Upper lobe of left lung (tissue), 6 donors: ENCODE measurements around the gene BCAS1. TPM values are rescaled to one million over a fixed set of nuclear protein-coding genes. Genes with fewer than 3 reads are reported as not detected.

Source experiments
- ATAC-seq, 2 donors: fragments of 200-7000 bp; cut with Tn5 transposase; one replicate each; pipeline ENCODE4 v1.9.1; 2022; ENCODE audit warnings: mild to moderate bottlenecking in 2 of 2, moderate library complexity in 2 of 2; ENCODE audit not compliant: low FRiP score in 2 of 2
- DNase-seq, 2 donors: peaks; one replicate each; pipeline ENCODE4 v3.0.0-alpha.2; 2019 to 2020
- H3K27ac ChIP-seq, 4 donors: fragments of 200-600 bp; sonication (generic); one replicate each; pipeline ENCODE4 v1.5.1; 2016 to 2019
- H3K27me3 ChIP-seq, 4 donors: fragments of 200-600 bp; sonication (generic); one replicate each; pipeline ENCODE4 v1.5.1; 2017 to 2019
- H3K36me3 ChIP-seq, 4 donors: fragments of 200-600 bp; sonication (generic); one replicate each; pipeline ENCODE4 v1.5.1; 2016 to 2019
- H3K4me1 ChIP-seq, 4 donors: fragments of 200-600 bp; sonication (generic); one replicate each; pipeline ENCODE4 v1.5.1; 2018 to 2019
- H3K4me3 ChIP-seq, 4 donors: fragments of 200-600 bp; sonication (generic); one replicate each; pipeline ENCODE4 v1.5.1; 2017 to 2019; ENCODE audit warnings: mild to moderate bottlenecking in 2 of 4, moderate library complexity in 1 of 4
- H3K9me3 ChIP-seq, 4 donors: fragments of 200-600 bp; sonication (generic); one replicate each; pipeline ENCODE4 v1.5.1; 2018 to 2019
- EP300 ChIP-seq, 4 donors: sonication (generic); formaldehyde crosslinking; IDR thresholded peaks; one replicate each; pipeline ENCODE4 v1.5.1; 2017; ENCODE audit warnings: antibody characterized with exemption in 4 of 4, control low read depth in 2 of 4
- POLR2A ChIP-seq, 4 donors: fragments of 450-650 bp; IDR thresholded peaks; one replicate each; pipeline ENCODE4 v1.5.1; 2016 to 2017; ENCODE audit warnings: antibody characterized with exemption in 4 of 4, mild to moderate bottlenecking in 2 of 4
- POLR2AphosphoS5 ChIP-seq, 2 donors: sonication (generic); formaldehyde crosslinking; IDR thresholded peaks; one replicate each; pipeline ENCODE4 v1.5.1; 2017; ENCODE audit warnings: antibody characterized with exemption in 2 of 2
- WGBS, 2 donors: methylation state at CpG; one replicate each; pipeline ENCODE4 v1.1.5; 2017 to 2018; 5-methylcytosine and 5-hydroxymethylcytosine counted together
- total RNA-seq, 6 donors: library from RNA; depleted of rRNA in 4 of 6; stranded (reverse); fragments of >200 nt in 4 of 6; gene quantifications; one replicate each; pipeline versions ENCODE4 v1.1.0 to v1.2.1, GENCODE V29; 2016 to 2021
- TF ChIP-seq, protein P1 (sequence below), 6 experiments: fragments of 450-650 bp in 4 of 6; fragments of 200-600 bp in 2 of 6; sonication (generic) in 2 of 6; IDR thresholded peaks; one replicate each; pipeline ENCODE4 v1.5.1; 2016 to 2019; ENCODE audit warnings: antibody characterized with exemption in 6 of 6
- donor health status: DM: no; HTN: no; CAD: no; lungs with moderate emphysema.
- donor health status: DM: no; HTN: yes; CAD: no; lungs with severe emphysema.

BCAS1 gene
- total RNA-seq, 6 donors from 2014 or later: 0.74 to 11.2 (median 1.3) TPM

DNA sequence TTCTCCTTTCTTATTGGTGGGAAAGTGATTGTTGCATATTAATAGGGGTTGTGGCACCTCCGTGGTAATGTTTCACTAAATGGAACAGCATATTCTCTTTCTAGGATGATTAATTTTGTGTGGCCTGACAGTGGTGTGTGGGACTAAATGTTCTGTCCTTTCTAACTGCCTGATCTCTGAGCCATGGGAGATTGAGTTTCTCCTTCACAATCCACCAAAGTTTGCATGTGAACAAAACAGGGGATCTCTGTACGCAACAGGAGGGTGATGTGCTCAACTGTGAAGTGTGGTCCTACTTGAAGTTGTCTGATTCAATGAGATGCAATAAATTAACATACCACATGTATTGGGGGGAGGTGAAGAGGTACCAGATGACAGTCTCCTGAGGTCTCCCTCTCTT lies 19.3 kb downstream of the BCAS1 start:
- Histone ChIP-seq H3K27me3 (no peaks in the 10 kb centered on the region), H3K27ac (no peak overlapping the region), H3K4me1 (no peaks in the 10 kb centered on the region), H3K9me3 (no peaks in the 10 kb centered on the region), H3K36me3 (no peaks in the 10 kb centered on the region), H3K4me3 (no peak overlapping the region)
- DNase-seq: no peak
- no peak for TF ChIP-seq EP300 (IDR thresholded peaks at IDR 0.05)
- TF ChIP-seq POLR2AphosphoS5 (IDR thresholded peaks at IDR 0.05): no peak
- TF ChIP-seq POLR2A (IDR thresholded peaks at IDR 0.05): no peak
- TF ChIP-seq, protein P1, sequence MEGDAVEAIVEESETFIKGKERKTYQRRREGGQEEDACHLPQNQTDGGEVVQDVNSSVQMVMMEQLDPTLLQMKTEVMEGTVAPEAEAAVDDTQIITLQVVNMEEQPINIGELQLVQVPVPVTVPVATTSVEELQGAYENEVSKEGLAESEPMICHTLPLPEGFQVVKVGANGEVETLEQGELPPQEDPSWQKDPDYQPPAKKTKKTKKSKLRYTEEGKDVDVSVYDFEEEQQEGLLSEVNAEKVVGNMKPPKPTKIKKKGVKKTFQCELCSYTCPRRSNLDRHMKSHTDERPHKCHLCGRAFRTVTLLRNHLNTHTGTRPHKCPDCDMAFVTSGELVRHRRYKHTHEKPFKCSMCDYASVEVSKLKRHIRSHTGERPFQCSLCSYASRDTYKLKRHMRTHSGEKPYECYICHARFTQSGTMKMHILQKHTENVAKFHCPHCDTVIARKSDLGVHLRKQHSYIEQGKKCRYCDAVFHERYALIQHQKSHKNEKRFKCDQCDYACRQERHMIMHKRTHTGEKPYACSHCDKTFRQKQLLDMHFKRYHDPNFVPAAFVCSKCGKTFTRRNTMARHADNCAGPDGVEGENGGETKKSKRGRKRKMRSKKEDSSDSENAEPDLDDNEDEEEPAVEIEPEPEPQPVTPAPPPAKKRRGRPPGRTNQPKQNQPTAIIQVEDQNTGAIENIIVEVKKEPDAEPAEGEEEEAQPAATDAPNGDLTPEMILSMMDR (IDR thresholded peaks at IDR 0.05): no peak
- WGBS, 2 donors: 71 to 86% methylated on average over 2 of the region's 2 CpGs
- ATAC-seq: no peak

- Histone ChIP-seq H3K27ac (no peak overlapping the region), H3K4me3 (no peak overlapping the region), H3K9me3 (no peaks in the 10 kb centered on the region), H3K36me3 (no peaks in the 10 kb centered on the region), H3K4me1 (peaks cover 0 to 2% (median 0%) of the 10 kb centered on the region in 4 donors), H3K27me3 (no peaks in the 10 kb centered on the region)
- ATAC-seq (no peak), DNase-seq (no peak)
- WGBS, 2 donors: 75 to 81% methylated on average over 3 of the region's 3 CpGs
- TF ChIP-seq EP300 (IDR thresholded peaks at IDR 0.05) (no peak), POLR2A (IDR thresholded peaks at IDR 0.05) (no peak), POLR2AphosphoS5 (IDR thresholded peaks at IDR 0.05) (no peak)
- TF ChIP-seq, protein P1 (IDR thresholded peaks at IDR 0.05): no peak
These were observed 21.4 kb downstream of the BCAS1 start for GRCh38 chr20:54048891-54049545.

DNA sequence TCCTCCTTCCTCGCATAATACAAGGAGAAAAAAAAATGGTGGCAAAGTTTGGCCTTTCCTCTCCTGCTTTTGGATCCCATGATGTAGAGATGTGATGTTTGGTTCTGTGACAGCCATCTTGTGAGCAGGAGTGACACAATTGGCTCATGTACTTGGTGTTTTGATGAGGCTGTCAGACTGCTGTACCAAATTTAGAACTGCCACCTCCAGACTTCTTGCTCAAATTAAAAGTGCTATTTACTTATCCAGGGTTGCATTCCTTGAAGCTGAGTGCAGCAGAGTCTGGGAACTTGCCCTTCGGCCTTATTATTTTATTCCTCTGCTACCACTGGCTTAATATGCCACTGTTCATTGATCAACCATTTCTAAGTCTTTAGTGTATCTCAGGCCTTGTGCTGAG lies 21.9 kb downstream of the BCAS1 start:
- no peaks in the 10 kb centered on the region for H3K36me3 ChIP-seq
- H3K4me1 ChIP-seq: peaks cover 0 to 2% (median 0%) of the 10 kb centered on the region in 4 donors
- no peaks in the 10 kb centered on the region for H3K27me3 ChIP-seq
- H3K4me3 ChIP-seq: no peak overlapping the region
- no peaks in the 10 kb centered on the region for H3K9me3 ChIP-seq
- ATAC-seq (no peak), DNase-seq (no peak)
- 67 to 80% methylated on average over 2 of the region's 2 CpGs for WGBS, 2 donors
- H3K27ac ChIP-seq: no peak overlapping the region
- TF ChIP-seq EP300 (IDR thresholded peaks at IDR 0.05) (no peak), POLR2A (IDR thresholded peaks at IDR 0.05) (no peak), POLR2AphosphoS5 (IDR thresholded peaks at IDR 0.05) (no peak)
- TF ChIP-seq, protein P1 (IDR thresholded peaks at IDR 0.05): no peak

- no peaks in the 10 kb centered on the region for H3K36me3 ChIP-seq
- ATAC-seq (no peak), DNase-seq (no peak)
- no peak overlapping the region for H3K27ac ChIP-seq
- no peaks in the 10 kb centered on the region for H3K9me3 ChIP-seq
- TF ChIP-seq EP300 (IDR thresholded peaks at IDR 0.05) (no peak), POLR2A (IDR thresholded peaks at IDR 0.05) (no peak), POLR2AphosphoS5 (IDR thresholded peaks at IDR 0.05) (no peak)
- TF ChIP-seq, protein P1 (IDR thresholded peaks at IDR 0.05): no peak
- peaks cover 0 to 2% (median 0%) of the 10 kb centered on the region in 4 donors for H3K4me1 ChIP-seq
- H3K27me3 ChIP-seq: no peaks in the 10 kb centered on the region
- 89 to 100% methylated on average over 1 of the region's 1 CpG for WGBS, 2 donors
- no peak overlapping the region for H3K4me3 ChIP-seq
These were observed 22.7 kb downstream of the BCAS1 start for GRCh38 chr20:54047720-54048119.

- DNase-seq (no peak), ATAC-seq (no peak)
- Histone ChIP-seq H3K27me3 (no peaks in the 10 kb centered on the region), H3K4me1 (peaks cover 0 to 2% (median 0%) of the 10 kb centered on the region in 4 donors), H3K27ac (no peak overlapping the region), H3K4me3 (no peak overlapping the region), H3K36me3 (no peaks in the 10 kb centered on the region), H3K9me3 (no peaks in the 10 kb centered on the region)
- 82 to 86% methylated on average over 2 of the region's 2 CpGs for WGBS, 2 donors
- TF ChIP-seq POLR2AphosphoS5 (IDR thresholded peaks at IDR 0.05) (no peak), EP300 (IDR thresholded peaks at IDR 0.05) (no peak)
- TF ChIP-seq, protein P1 (IDR thresholded peaks at IDR 0.05): no peak
These were observed 23.3 kb downstream of the BCAS1 start for GRCh38 chr20:54047048-54047447.
